B cell (primary cell): ENCODE data around the gene GABPB2.

ENCODE experiments used
- CTCF ChIP-seq: fragments of 200-600 bp; IDR thresholded peaks from one replicate; pipeline ENCODE4 v1.8.0; 2022; ENCODE audit warnings: antibody characterized with exemption, mild to moderate bottlenecking
- EZH2 ChIP-seq: IDR thresholded peaks from 2 replicates; pipeline ENCODE4 v1.6.1; 2012; ENCODE audit warnings: borderline replicate concordance, low read depth, mild to moderate bottlenecking, moderate library complexity, low read length; ENCODE audit not compliant: insufficient read depth, poor library complexity, severe bottlenecking

DNA sequence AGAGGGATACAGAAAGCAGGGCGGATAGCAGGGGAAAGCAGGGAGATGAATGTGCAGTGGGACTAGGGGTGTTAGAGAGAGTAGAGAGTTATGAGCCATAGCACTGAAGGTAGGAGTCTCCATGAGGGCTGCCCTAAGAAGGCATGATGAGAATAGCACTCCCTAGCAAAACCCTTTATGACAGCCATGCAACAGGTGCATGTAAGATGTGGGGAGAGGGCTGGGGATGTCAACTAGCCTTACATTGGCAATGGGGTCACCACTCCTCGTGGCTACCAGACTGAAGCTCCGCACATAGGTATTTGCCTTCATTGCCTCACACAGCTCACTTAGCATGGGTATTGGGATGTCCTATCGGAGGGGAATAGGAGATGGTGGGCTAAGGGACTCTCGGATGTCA is 100.6 kb downstream of the GABPB2 start:
- TF ChIP-seq CTCF = no peak
- no peak for TF ChIP-seq EZH2
